ENCODE data around the gene SIRPD.
"Not testable (repeated sequence)": the region's sequence is repeated elsewhere in the genome, so short reads cannot be mapped to it uniquely, and the experiment has no call there.

The SIRPD gene

DNA sequence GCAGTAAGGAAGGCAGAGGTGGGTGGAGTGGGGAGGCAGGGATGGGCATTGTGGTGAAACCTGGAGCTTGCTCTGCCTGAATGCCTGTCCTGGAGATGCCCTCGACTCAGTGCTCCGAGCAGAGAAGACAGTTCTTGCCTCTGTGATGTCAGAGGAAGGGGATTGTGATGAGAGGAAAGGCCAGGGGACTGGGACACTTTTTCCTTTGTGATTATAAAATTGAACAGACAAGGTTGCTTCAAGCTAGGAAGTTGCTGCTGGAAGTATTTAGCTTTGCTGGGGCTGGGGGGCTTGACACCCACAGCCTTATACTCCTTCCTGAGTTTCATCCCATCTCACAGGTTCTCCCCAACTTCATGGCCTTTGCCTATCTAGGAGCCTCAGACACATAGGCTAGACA, at the start of gene SIRPD:
Gene SIRPD, minus strand, starts transcription at position 101 of the 400 bp plus-strand sequence. Its CDS starts 52 bp downstream, at position 49.
- no peak for TF ChIP-seq POLR2A (IDR thresholded peaks at IDR 0.05; ENCODE audit: low read depth, low read length)
- DNase-seq (ENCODE audit: insufficient read length, low spot score) (no peak), FAIRE-seq (no peak)

DNA sequence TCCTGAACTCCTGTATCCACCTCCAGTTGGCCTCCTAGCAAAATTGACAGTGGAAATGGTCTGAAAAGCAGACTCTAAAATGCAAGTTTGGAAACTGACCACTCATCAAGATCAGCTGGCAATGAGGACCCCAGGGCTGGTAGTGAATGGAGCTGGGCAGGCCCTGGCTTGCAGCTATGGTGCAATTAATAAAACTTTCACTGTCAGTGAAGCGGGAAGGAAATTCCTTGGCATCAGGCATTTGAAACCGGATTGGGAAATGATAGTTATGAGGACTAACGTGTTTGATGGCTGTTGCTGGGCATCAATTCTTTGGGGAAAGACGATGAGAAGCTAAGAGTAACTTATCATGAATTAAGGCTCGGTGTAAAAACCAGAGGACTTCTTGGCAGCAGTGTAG, 43.2 kb upstream of the SIRPD start:
- no peak for TF ChIP-seq POLR2A (IDR thresholded peaks at IDR 0.05; ENCODE audit: low read depth, low read length)
- DNase-seq (ENCODE audit: insufficient read length, low spot score) (no peak), FAIRE-seq (no peak)

DNA sequence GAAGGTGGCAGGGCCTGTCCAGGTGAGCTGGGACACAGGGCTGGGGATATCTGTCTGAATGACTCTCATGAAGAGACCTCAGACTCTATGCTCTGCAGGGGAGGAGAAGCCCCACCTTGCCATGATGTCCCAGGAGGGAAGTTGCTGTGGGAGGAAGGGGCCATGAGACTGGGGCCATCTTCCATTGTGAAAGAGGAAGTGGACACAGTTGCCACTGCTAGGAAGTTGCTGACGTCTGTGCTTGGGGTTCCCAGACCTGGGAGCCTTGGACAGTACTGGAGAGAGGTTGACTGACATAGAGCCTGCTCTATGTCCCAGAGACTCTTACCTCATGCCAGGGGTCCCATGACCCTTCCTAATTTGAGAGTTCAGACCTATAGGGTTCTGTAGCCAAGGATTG, 37.8 kb upstream of the SIRPD start:
- no peak for DNase-seq (ENCODE audit: insufficient read length, low spot score)
- FAIRE-seq = no peak
- no peak for TF ChIP-seq POLR2A (IDR thresholded peaks at IDR 0.05; ENCODE audit: low read depth, low read length)

DNA sequence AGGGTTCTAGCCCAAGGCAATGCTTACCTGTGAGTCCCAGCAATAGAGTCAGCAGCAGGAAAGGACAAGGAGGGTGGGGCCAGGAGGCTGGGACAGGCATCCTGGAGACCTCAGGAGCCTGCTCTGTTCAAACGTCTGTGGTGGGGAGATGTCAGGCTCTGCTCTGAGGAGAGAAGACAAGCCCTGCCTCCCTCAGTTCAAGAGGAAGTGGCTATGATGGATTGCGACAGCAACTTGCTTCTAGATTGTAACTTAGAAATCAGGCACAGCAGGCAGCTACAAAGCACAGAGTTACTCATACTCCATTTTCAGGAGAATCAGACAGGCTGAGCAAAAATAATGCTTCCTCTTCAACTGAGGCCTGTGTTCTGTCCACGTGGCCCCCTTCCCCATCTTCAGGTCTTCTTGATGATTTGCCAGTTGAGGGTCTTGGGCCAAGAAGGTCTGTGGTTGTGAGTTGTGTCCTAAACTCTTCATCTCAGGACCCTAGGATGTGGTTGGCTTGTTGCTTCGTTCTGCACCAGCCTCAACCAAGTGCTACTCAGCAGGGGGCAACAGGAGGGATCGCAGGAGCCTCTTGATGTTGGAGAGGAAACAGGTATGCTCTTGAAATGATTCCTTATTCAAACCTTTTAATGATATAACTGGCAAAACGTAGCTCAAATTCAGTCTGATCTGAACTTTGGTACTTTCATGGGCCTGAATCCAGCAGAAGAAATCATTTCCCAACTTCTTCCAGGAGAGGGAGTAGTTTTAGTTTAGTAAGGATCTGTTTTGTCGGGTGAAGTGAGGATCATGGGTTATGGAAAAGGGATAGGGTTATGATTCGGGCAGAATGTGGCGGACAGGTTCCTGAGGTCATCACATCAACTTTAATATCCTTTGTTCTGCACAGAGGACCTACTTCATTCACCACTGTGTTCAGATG, 31.3 kb upstream of the SIRPD start:
- TF ChIP-seq POLR2A (IDR thresholded peaks at IDR 0.05; ENCODE audit: low read depth, low read length) = no peak
- DNase-seq (ENCODE audit: insufficient read length, low spot score) (no peak), FAIRE-seq (peak; percentile 73)

DNA sequence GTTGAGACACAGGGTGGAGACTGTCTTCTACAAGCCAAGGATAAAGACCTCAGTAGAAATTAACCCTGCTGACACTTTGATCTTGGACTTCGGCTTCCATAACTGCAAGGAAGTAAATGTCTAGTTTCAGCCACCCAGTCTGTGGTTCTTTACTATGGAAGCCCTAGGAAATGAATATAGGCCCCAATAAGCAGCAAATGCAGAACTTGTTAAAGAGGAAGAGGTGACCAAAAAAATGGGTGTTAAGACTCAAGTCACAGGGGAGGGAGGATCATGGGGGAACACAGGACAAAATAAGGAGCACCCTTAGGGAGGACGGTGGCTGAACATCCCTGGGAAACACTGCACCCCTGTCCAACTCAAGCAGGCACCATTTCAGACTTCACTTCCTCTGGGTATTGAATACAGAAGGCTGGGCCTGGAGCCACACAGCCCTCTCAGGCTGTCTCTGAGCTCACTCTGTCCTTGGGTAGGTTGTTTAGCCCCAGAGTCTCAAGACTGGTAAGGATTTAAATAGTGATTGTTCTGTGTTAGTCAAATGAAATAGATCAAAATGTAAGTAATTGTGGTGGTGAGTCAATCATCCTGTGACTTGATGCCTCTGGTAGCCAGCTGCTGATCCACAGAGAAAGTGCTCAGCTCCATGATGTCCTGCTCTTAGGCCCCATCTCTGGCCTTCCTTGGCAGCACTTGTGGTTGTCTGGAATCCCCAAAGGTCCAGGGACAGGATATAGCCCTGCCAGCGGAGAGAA, 30.5 kb upstream of the SIRPD start:
- DNase-seq (ENCODE audit: insufficient read length, low spot score) = no peak
- TF ChIP-seq POLR2A (IDR thresholded peaks at IDR 0.05; ENCODE audit: low read depth, low read length) = no peak
- no peak for FAIRE-seq

DNA sequence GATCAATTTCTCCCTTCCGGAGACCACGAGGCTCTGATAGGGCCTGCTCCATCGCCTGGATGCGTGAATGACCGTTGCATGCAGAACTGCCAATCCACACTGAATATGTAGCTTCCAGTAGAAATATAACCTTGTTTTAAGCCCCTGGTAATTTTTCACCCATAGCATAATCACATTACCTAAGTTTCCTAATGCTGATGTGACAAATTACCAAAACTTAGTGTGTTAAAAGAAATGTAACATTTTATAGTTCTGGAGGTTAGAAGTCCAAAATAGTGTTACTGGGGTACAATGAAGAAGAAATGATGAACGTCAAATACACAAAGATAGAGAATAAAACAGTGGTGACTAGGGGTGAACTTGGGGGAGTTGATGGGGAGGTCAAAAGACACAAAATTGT, 22.0 kb upstream of the SIRPD start:
- no peak for TF ChIP-seq POLR2A (IDR thresholded peaks at IDR 0.05; ENCODE audit: low read depth, low read length)
- DNase-seq (ENCODE audit: insufficient read length, low spot score) (no peak), FAIRE-seq (no peak)

DNA sequence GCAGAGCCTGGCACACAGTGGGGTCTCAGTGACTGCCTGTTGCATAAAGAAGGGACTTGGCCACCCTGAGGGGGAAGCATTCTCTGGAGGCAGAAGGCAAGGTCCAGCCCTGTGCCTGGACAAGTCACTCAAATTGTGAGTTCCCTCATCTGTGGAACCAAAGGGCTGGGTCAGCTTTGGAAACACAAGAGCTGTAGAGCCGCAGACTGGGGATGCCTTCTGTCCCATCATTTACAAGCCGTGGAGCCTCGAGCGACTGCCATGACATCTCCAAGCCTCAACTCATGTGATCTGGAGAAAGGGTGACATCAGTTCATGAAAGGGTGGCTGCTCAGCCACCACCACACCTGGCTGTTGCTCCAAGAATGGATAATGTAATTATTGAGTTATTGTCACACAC, 20.4 kb upstream of the SIRPD start:
- no peak for TF ChIP-seq POLR2A (IDR thresholded peaks at IDR 0.05; ENCODE audit: low read depth, low read length)
- FAIRE-seq (no peak), DNase-seq (ENCODE audit: insufficient read length, low spot score) (no peak)

DNA sequence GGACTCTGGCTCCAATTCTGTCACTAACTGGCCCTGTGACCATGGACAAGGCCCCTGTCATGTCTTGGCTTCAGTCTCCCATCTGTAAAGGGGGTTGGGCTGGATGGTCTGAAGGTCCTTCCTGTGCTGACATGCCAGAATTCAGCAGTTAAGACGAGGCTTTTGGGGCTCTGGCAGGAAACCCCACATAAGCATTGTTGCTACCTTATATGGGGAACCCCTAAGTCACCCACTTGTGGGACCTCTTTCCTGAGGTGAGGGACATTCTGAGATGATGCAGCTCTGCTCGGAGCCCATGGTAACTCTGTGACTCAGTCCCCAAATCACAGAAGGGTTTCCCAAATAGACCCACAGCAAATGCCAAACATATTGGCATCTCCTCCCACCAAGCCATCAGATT, 19.8 kb upstream of the SIRPD start:
- FAIRE-seq; DNase-seq (ENCODE audit: insufficient read length, low spot score): not testable (repeated sequence)

DNA sequence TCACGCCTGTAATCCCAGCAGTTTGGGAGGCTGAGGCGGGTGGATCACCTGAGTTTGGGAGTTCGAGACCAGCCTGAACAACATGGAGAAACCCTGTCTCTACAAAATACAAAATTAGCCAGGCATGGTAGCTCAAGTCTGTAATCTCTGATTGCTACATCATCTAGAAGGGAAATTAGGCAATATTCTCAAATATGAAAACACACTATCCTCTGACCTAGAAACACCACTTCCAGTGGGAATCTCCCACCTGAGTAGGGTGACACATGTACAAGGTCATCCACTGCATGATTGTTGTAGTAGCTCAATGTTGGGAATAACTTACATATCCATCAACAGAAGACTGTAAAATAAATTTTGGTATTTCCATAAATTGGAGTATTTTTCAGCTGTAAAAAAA, 19.1 kb upstream of the SIRPD start:
- no peak for FAIRE-seq
- DNase-seq (ENCODE audit: insufficient read length, low spot score) = no peak
- TF ChIP-seq POLR2A (IDR thresholded peaks at IDR 0.05; ENCODE audit: low read depth, low read length) = no peak

DNA sequence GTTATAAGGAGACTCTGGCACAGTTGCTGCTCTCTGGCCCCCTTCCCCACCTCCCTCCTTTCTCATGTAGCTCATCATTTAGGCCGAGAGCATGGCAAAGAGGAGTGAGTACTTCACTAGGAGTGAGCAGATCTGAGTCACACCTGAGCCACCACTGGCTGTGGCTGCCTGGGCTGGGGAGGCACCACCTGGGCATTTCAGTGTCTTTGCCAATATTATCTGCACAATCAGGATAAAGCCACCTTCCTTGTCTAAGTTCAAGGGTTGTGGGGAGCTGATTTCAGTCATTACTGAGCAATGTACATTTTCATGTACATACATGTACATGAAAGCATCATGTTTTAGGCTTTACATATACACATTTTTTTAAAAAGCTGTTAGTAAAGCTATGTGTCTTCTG, 18.5 kb upstream of the SIRPD start:
- not testable (repeated sequence) for DNase-seq (ENCODE audit: insufficient read length, low spot score); FAIRE-seq

DNA sequence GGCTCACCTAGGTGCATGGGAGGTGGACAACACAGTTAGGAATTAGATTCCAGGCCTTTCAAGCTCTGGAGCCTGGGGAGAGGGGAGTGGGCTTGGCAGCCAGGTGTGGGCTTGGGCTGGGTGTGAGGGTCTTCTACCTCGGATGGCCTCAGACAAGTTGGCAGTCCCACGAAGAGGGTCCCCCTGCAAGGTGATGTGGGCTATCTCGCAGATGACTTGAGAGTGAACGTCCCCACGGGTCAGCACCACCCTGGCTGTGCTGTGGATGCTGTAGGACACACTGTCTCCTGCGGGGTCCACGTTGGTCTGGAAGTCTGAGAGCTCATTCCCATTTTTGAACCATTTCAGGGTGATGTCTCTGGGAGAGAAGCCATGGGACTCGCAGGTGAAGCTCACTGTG, 14.1 kb upstream of the SIRPD start:
- FAIRE-seq; DNase-seq (ENCODE audit: insufficient read length, low spot score): not testable (repeated sequence)

DNA sequence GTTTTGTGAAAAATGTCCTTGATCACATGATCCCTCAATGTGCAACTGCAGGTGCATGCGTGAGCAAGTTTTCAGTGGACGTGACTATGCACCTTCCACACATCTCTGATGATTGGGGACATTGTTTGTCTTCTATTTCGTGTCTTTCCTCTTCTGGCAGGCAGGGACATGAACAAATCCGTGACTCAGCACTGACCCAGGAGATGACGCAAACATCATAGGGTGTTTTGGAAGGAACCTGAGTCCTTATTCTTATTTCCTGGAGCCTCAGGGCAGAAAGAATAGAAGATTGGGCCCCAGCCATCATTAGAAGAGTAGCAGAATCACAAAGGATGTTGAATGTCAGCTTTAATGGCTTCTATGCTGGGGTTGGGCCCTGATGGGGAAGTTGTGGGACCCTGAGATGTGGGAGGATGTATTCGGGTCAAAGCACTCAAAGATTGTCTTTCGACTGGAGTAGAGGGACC, 11.9 kb upstream of the SIRPD start:
- no peak for TF ChIP-seq POLR2A (IDR thresholded peaks at IDR 0.05; ENCODE audit: low read depth, low read length)
- DNase-seq (ENCODE audit: insufficient read length, low spot score) (peak; percentile 35), FAIRE-seq (no peak)

DNA sequence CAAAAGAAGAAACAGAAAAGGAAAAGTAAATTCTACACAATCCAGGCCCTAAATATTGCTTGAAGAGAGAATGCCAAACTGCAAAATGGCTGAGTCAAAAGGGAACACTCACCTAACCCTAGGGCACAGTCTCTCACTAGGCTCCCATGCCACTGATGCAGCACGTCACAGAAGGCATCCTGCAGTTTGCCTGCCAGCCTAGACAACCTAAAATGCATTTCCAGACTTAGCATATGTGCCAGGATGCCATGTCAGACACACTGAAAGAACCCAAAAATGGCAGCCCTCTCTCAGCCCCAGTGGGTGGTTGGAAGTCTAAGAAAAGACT, 10.6 kb upstream of the SIRPD start:
- no peak for DNase-seq (ENCODE audit: insufficient read length, low spot score)
- no peak for FAIRE-seq
- no peak for TF ChIP-seq POLR2A (IDR thresholded peaks at IDR 0.05; ENCODE audit: low read depth, low read length)

DNA sequence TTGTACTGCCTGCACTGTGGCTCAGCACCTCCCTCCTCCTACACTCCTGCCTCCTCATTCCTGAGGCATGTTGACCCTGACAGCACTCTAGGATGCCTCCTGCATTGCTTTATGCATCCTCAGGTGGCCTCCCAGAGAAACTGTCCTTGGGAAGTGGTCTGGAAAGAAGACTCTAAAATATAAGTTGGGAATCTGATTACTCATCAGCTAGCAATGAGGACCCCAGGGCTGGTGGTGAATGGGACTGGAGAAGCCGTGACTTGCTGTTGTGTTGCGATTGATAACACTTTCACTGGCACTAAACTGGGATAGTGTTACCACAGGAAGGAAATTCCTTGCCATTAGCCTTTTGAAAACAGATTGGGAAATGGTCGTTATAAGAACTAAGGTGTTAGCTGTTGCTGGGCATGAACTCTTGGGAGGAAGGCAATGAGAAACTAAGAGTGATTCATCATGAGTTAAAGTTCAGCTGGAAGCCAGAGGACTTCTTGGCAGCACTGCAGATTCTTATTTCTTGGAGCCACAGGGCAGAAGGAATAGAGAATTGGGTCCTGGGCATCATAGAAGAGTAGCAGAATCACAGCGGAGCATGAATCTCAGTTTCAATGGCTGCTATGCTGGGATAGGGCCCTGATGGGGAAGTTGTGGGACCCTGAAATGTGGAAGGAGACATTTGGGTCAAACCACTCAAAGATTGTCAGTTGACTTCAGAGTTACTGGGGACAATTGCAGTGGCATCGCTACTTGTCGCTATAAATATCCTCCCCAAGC, 10.1 kb upstream of the SIRPD start:
- FAIRE-seq (peak; percentile 76), DNase-seq (ENCODE audit: insufficient read length, low spot score) (peak; percentile 59)
- TF ChIP-seq POLR2A (IDR thresholded peaks at IDR 0.05; ENCODE audit: low read depth, low read length) = no peak
